Fibroblast of the conjunctiva (primary cell): ENCODE measurements around the gene OSTM1.

Source experiments
- DNase-seq: peaks from one replicate; pipeline ENCODE4 v3.0.0-alpha.2; 2010; ENCODE audit warnings: low read depth

Gene OSTM1

DNA sequence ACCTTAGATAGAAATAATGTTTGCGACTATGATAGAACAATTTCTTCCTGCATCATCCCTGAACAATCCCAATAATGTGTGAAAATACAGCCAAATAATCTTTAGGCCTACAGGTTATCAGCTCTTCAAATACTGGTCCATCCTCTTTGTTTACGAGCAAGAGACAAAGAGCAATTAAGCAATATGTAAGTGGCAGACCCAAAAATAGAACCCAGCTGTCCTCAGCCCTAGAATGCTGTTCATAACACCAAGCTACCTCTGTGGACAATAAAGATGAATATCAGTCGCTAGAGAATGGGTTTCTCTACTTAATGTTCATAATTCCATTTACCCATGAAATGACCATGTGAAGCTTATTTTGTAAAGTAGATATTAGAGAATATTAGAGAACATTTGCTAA lies 28.4 kb upstream of the OSTM1 start:
- DNase-seq = no peak

GRCh38 chr6:108100003-108100402 lies 25.5 kb upstream of the OSTM1 start:
- no peak for DNase-seq

DNA sequence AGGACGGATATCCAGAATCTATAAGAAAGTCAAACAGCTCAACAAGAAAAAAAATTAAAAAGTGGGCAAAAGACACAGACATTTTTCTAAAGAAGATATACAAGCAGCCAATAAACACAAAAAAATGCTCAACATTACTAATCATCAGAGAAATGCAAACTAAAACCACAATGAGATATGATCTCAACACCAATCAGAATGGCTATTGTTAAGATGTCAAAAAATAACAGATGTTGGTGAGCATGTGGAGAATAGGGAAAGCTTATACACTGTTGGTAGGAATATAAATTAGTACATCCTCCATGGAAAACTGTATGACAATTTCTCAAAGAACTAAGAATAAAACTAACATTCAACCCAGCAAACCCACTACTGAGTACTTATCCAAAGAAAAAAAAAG lies 23.3 kb upstream of the OSTM1 start:
- DNase-seq = no peak

DNA sequence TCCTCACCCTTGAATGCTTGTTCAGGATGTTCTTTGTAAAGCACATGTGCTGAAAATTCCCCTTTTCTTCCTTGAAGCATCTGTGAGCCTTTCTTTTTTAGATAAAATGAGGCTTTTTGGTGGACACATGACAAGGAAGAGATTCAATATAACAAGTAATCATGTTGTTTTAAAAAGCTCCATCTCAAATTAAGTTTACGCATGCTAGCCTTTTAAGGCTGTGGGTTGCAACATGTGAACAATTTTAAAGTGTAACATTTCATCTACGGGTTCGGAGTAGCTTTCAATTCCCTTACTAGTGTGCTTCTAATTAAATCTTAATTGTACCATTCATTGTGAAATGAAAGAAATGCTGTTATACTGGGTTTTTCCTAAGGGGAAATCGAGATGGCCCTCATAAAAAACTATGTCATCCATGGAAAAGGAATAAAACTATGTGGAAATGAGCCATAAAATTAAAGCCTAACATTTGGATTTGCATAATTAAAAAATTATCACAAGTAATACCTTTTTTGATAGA lies 19.3 kb upstream of the OSTM1 start:
- no peak for DNase-seq

DNA sequence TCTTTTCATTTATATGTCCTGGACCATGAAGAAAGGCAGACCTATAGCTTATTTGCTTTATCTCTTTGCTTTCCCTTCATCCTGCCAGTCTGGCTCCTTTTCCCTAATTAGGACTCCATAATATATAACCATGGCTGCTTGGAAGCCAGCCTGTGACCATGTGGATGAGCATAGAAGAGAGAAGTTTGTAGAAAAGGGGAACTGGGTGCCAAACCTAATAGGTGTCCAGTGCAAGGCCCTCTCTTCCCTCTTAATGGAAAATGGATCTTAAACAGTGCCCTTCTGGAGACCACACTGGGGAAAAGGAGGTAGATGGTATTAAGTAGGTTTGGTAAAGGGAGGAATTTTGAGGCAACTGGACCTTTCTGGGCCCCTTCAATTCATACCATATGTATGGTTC lies 16.7 kb upstream of the OSTM1 start:
- DNase-seq = no peak

GRCh38 chr6:108083349-108083748 lies 8.8 kb upstream of the OSTM1 start:
- no peak for DNase-seq

DNA sequence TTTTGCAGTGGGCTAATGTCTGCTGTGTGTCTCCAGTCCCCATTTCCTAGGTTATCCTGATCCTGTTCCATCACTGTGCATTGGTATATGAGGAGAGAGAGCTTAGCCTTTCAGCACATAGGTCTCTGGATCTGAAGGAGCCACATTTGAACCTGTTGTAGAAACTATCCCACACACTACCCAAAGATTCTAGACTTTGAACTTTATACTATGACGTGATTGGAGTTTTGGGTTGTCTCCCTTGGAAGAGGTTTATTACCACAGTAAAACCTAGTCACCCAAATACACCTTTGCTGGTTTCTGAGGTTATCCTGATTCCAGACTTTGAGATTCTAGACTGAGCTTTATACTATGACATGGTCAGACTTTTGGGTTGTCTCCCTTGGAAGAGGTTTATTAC lies 8.0 kb upstream of the OSTM1 start:
- no peak for DNase-seq

GRCh38 chr6:108080010-108080780 lies 5.7 kb upstream of the OSTM1 start:
- DNase-seq = peak; percentile 12

- DNase-seq = no peak
Observed at GRCh38 chr6:108078191-108078590, 3.6 kb upstream of the OSTM1 start.

DNA sequence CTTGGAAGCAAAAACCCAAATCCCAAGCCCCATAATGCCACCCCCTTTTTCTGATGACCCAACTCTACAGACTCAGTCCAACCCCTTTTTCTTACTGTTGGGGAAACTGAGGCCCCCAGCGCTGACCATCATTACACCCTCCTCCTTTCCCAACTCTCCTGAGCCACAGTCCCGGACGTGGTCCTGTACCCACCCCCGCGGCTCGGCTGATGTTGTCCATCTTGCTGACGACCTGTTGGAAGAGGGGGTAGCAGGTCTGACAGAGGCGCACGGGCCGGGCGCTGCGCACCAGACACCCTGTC lies 533 bp downstream of the OSTM1 start:
- DNase-seq = no peak

DNA sequence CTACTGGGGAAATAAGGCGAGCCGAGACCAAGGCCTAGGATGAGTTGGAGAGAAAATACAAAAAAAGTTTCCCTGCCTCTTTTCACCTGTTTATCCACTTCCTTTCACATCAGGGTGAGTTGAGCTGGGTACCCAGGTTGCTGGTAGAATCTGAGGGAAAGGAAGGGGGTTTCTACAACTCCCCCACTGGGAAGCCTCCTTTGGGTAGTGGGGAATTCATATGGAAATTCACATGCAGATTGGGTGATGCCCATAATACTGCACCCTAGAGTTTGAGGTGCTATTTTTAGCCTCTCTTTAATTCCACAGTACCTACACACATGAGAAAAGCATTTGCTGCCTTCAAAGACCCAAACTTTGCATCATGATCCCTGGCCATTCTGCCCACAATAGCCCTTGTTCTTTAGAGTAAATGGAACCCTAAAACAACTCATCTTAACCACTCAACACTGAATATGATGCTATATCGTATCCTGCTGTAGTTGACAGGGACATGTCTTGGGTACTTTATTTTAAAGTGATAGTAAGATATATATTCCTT lies 2.7 kb downstream of the OSTM1 start:
- DNase-seq = no peak

DNA sequence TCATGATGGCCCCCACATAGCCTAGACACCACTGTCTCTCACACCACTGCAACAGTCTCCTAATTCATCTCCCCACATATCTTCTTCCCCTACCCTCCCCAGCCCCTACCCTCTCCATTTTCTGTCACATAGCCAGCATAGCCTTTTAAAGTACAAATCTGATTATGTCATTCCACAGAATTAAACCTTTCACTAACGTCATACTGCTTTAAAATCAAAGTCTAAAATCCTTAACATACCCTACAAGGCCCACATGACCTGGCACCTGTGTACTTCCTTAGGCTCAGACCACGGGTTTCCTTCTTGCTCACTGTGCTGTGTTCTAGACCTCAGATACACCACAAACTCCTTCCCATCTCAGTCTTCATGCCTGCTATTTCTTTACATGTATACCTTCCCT lies 5.9 kb downstream of the OSTM1 start:
- no peak for DNase-seq

DNA sequence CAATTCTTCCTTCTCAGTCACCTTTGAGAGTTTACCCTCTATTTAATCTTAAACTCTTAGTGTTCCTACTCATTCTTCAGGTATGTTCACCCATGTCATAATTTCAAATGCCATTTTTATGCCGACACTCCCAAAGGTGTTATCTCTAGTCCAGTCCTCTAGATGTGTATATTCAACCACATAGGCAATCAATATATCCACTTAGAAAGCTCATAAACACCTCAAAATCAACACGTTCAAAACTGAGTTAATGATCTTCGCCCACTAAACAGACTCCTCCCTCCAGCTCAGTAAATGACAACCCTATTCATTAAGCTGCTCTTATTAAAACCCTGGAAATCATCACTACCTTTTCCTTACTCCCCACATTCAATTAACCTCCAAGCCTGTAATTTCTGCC lies 6.4 kb downstream of the OSTM1 start:
- no peak for DNase-seq

DNA sequence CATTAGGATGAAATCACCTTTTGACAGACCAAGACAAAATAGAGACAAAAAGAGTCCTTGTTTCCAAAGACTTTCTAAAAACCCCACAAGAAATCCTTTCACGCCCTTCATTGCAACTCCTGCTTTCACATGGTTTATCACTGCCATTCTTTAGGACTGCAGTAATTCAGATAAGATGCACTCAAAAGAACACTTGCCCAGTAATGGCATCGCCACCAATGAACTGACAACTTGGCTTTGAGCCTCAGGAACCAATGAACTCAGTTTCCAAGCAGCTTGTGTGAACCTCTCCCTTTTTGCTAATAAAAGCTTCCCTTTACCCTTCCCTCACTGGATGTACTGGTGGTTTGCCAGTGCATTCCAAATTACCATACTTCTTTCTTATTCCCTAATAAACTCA lies 21.8 kb downstream of the OSTM1 start:
- no peak for DNase-seq

GRCh38 chr6:108051481-108051880 lies 23.1 kb downstream of the OSTM1 start:
- no peak for DNase-seq

DNA sequence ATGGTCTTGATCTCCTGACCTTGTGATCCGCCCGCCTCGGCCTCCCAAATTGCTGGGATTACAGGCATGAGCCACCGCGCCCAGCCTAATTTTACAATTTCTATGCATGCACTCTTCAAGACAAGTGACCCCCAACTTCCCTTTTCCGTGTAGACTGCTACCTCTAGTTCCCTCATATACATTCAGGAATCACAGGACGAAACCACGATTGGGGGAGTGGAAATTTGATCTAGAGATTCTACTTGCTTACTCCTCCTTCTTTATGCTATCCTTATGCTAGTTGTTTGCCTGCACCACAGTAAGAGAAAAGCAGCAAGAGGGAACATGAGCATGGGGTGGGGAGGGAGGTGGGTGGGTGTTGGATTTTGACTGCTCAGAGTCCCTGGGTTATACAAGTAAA lies 34.9 kb downstream of the OSTM1 start:
- DNase-seq = no peak

- DNase-seq = no peak
Observed at GRCh38 chr6:108036884-108037283, 37.7 kb downstream of the OSTM1 start.

- no peak for DNase-seq
Observed at GRCh38 chr6:108031968-108032367, 42.6 kb downstream of the OSTM1 start.

- no peak for DNase-seq
Observed at GRCh38 chr6:108030211-108030610, 44.3 kb downstream of the OSTM1 start.

- DNase-seq = no peak
Observed at GRCh38 chr6:108029226-108029921, 45.2 kb downstream of the OSTM1 start.

DNA sequence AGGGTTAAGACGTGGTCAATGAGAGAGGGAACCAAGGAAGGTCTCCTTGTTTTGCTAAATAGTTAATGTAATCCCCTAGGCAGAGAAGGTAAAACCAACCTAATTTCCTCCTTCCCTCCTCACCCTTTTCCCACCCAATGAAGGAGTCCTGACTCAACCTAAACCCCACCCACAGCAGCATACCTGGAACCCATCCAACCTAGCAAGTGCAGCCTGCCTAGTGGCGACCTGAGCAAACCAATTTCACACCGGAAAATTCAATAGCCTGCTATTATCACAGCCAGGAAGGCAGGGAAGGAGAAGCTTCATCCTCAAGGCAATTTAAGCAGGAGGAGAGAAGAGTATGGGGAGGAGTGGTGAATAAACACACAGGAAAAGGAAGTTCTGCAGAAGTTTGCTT lies 46.9 kb downstream of the OSTM1 start:
- DNase-seq = no peak

DNA sequence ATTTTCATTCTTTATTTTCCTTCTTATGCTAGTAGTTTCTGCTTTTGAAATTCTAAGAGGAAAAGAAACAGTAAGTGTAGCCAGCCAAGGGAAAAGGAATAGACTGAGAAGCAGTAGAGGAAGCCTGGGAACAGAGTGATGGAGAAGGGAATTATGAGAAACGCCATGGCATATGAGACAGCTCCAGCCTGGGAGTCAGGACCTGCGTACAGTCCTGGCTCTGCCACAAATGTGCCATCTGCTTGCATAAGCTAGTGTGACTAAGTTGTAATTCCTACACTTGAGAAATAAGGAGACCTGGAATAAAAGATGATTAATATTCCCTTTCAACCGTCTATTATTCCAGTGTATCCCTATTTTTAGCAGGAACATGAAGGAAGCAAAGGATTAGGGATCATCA lies 47.5 kb downstream of the OSTM1 start:
- DNase-seq = no peak

DNA sequence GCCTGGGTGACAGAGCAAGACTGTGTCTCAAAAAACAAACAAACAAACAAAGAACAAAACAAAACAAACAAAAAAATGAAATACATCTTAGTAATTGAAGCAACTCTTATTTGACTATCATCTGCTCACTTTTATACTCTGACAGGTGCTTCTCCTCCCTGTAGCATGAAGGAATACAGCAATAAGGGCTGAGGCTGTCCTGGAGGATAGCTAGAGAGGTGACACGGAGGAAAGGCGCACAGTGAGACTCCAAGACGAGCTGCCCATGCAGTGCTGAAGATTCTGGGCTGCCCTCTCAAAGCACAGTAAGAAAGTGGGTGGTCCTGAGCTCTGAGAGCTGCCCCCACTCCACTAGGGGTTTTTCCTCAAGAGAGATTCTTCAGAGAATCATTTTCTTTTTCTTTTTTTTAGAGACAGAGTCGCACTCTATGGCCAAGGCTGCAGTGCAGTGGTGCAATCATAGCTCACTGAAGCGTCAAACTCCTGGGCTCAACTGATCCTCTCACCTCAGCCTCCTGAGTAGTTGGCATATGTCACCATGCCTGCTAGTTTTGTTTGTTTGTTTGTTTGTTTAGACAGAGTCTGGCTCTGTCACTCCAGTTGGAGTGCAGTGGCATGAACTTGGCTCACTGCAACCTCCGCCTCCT lies 50.0 kb downstream of the OSTM1 start:
- DNase-seq = no peak
